MV-4-11 (cell line): ENCODE results near the gene KCNIP4.

Experiments
- DNase-seq: peaks from one replicate; lab custom pipeline; 2025; lab: John Stamatoyannopoulos, UW

The KCNIP4 gene

GRCh38 chr4:21457086-21457840 lies 491.3 kb downstream of the KCNIP4 start:
- no peak for DNase-seq

- DNase-seq = no peak
Measured at GRCh38 chr4:21454831-21455230, 493.7 kb downstream of the KCNIP4 start.

DNA sequence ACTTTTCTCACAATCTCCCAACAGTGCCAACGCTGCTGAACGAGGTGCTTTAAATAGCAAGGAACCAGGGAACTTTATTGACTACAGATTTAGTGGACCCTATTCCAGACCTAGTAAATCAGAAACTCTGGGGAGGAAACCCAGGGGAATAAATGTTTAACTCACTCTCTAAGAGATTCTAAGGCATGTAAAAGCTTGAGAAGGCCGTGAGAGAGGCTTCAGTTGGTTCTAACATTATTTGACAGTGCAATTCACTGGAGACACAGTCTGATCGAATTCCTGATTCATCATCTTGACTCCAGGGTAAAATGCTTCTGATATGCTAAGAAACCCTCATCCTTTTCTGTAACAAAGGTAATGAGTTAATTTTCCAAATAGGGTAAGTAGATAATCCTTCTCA lies 494.4 kb downstream of the KCNIP4 start:
- no peak for DNase-seq

DNA sequence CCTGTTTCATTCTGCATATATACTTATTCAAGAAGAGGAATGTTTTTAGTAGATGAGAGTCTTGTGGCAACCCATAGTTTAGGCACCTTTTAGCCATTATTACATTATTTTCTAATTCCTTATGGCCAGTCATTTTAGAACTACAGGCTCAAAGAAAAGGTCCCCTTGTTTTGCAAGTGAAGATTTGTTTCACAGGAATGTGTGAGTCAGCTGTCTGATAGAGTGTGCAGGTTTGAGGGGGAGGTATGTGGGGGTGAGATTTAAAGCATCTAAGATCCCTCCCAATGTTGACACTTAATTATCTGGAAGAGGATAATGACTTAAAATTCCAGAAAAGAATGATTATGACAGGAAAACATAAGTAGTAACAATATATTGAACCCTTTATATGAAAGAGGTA lies 495.6 kb downstream of the KCNIP4 start:
- DNase-seq = no peak

- no peak for DNase-seq
Measured at GRCh38 chr4:21451032-21451431, 497.5 kb downstream of the KCNIP4 start.

DNA sequence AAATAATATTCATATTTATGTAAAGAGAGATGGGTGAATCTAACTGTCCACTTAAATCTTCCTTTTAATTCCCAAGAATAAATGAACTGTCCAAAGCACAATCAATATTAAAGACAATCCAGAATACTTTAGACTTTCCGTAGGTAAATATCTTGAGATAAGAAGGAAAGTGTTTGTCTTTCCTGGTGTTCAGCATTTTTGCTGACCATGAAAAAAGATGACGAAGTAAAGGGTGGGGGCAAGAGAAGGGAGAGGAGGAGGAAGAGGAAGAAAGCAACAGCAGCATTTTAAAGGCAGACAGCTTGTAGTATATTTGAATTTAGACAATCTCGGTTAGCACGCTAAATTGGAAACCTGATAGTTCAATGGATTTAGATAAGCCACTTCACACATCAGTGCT lies 498.2 kb downstream of the KCNIP4 start:
- no peak for DNase-seq

GRCh38 chr4:21447301-21448054 lies 501.1 kb downstream of the KCNIP4 start:
- no peak for DNase-seq

DNA sequence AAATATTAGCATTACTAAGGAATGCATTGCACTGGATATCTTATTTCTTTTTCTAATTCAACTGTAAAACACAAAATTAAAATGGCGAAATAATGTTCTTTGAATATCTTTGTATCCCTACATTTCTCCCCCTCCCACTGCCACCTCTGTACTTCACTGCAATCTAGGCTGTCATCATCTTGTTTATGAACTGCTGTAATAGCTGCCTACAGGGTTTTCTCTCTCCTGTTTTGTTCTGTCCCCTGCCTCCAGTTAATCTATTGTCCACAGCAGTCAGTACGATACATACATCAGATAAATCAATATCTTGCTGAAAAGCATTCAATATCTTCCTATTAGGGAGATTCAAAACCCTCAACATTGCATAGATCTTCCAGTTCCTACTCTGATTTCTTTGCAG lies 528.4 kb downstream of the KCNIP4 start:
- DNase-seq = no peak

GRCh38 chr4:21415728-21416127 lies 532.8 kb downstream of the KCNIP4 start:
- no peak for DNase-seq

GRCh38 chr4:21413807-21414370 lies 534.7 kb downstream of the KCNIP4 start:
- DNase-seq = no peak

DNA sequence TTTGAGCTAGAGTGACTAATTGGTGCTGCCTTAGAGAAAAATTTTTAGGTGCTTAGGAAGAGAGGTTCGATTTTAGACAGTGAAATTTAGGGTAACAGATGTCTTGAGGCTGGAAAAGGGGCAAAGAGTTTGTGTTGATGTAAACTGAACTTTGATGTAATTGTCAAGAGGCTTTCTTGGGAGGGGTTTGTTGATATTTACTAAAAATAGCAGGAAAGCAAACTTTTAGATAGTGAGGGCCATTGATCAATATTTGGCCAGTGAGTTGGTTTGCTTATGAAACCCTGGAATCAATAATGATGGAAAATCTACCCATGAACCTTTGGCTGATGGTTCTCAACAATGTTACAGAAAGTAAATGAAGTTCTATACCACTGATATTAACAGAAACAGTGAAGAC lies 537.5 kb downstream of the KCNIP4 start:
- no peak for DNase-seq

GRCh38 chr4:21410372-21410771 lies 538.2 kb downstream of the KCNIP4 start:
- DNase-seq = no peak

GRCh38 chr4:21387683-21388082 lies 560.9 kb downstream of the KCNIP4 start:
- no peak for DNase-seq

DNA sequence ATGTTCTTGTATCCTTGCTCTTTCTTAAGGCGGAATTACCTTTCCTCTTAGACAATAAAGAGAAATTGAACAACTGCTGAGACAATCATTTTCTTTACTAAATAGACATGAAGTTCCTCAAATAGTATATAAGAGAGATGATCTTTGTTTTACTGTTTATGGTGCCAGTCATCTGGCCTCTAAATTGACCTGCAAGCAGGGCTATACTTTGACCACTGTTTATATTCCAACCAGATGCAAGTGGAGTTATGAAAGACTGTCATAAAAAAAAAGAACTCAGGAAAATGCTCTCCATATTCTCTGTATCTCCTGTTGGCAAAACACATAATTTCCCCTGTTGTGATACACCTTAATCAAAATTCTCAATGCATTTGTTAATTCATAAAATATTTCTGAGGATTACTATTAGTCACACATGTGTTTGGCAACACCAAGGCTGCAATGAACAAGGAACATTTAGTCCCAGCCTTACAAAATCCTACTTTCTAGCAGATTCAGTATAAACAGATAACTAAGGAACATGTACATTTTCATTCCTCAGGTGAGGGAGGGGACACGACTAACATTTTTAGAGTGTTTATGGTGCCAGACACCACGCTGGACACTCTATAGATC lies 562.3 kb downstream of the KCNIP4 start:
- DNase-seq = no peak

DNA sequence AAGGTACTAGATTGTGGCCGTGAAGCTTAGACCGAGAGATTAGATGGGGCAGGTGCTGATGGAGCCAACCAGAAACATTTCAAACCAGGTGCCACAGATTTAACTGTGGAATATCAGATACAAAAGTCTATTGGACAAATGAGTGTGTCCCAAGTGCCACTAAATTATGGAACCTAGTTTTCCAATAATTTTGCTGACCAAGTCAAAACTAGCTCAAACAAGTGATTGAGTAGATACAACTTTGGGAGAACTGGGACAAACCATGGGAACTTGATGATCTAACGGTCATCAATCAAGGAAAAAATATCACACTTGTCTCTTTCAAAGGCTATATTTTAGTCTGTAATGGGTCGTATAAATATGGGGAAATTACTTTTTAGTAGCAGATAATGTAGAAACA lies 562.9 kb downstream of the KCNIP4 start:
- DNase-seq = no peak

DNA sequence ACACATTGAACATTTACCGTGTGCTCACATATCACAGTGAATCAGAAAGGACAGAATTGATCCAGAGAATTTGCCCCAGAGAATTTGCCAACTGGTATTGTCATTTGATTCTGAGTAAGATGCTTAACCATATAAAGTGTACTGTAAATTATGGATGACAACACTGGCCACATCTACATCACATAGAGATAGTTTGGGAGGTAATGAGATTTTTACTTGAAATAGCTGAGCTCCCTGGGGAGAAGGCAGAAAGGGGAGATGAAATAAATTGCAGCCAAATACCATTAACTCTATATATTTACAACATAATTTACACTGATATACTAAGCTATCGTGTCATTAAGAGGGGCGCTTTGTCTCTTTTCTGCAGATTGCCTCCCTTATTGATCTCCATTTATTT lies 564.0 kb downstream of the KCNIP4 start:
- DNase-seq = no peak

- DNase-seq = no peak
Measured at GRCh38 chr4:21380861-21381260, 567.7 kb downstream of the KCNIP4 start.

DNA sequence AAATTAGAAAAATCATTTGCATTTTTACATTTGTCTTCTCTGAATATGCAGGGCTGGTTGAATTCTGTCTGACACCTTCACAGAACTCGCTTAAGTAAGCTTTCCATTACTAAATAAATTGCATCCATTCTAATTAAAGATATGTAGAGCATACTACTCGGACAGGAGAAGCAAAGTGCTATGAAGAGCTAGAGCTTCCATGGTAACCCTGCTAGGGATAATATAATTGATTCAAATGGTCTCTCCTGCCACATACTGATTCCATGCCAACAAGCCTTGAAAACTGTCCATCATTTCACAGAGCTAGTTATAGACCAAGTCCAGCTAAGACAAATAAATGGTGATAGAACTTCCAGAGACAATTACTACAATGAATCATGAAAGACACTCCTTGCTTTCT lies 571.5 kb downstream of the KCNIP4 start:
- no peak for DNase-seq

GRCh38 chr4:21376176-21376575 lies 572.4 kb downstream of the KCNIP4 start:
- DNase-seq = no peak

- no peak for DNase-seq
Measured at GRCh38 chr4:21374641-21375368, 573.8 kb downstream of the KCNIP4 start.

GRCh38 chr4:21367567-21367966 lies 581.0 kb downstream of the KCNIP4 start:
- DNase-seq = no peak

- no peak for DNase-seq
Measured at GRCh38 chr4:21366840-21367239, 581.7 kb downstream of the KCNIP4 start.
